Umbilical cord (tissue), 2 donors: ENCODE data around the gene ZNF532. TPM values are rescaled to one million over a fixed set of nuclear protein-coding genes. Genes with fewer than 3 reads are reported as not detected.
"Not testable (repeated sequence)": the region's sequence is repeated elsewhere in the genome, so short reads cannot be mapped to it uniquely, and the experiment has no call there.

Experiments used
- DNase-seq: peaks from one replicate; pipeline ENCODE4 v3.0.0-alpha.2; 2015; ENCODE audit warnings: low spot score
- total RNA-seq: library from RNA; depleted of rRNA; stranded (reverse); fragments of >200 nt; gene quantifications from one replicate; pipeline ENCODE4 v1.2.3, GENCODE V29; 2014; ENCODE audit warnings: low replicate concordance; ENCODE audit not compliant: insufficient read depth

The ZNF532 gene
- 116 TPM for total RNA-seq

GRCh38 chr18:58864146-58865032 is at the start of gene ZNF532:
Gene ZNF532, plus strand, starts transcription at chr18:58864877. CDS start in a region left out here.
- peak; percentile 81 for DNase-seq

GRCh38 chr18:58819051-58819450 is 45.6 kb upstream of the ZNF532 start:
- peak; percentile 20 for DNase-seq

GRCh38 chr18:58820251-58820650 is 44.4 kb upstream of the ZNF532 start:
- no peak for DNase-seq

GRCh38 chr18:58822944-58823343 is 41.7 kb upstream of the ZNF532 start:
- DNase-seq = no peak

- no peak for DNase-seq
These were observed 41.3 kb upstream of the ZNF532 start for GRCh38 chr18:58823412-58823811.

- DNase-seq = not testable (repeated sequence)
These were observed 37.8 kb upstream of the ZNF532 start for GRCh38 chr18:58826926-58827325.

- DNase-seq = no peak
These were observed 37.2 kb upstream of the ZNF532 start for GRCh38 chr18:58827428-58827827.

- no peak for DNase-seq
These were observed 36.8 kb upstream of the ZNF532 start for GRCh38 chr18:58827886-58828285.

- DNase-seq = no peak
These were observed 36.1 kb upstream of the ZNF532 start for GRCh38 chr18:58828399-58829121.

- no peak for DNase-seq
These were observed 35.4 kb upstream of the ZNF532 start for GRCh38 chr18:58829263-58829662.

GRCh38 chr18:58829886-58830285 is 34.8 kb upstream of the ZNF532 start:
- not testable (repeated sequence) for DNase-seq

- DNase-seq = peak; percentile 48
These were observed 33.1 kb upstream of the ZNF532 start for GRCh38 chr18:58831606-58832005.

GRCh38 chr18:58838165-58838860 is 26.4 kb upstream of the ZNF532 start:
- no peak for DNase-seq

- DNase-seq = no peak
These were observed 25.7 kb upstream of the ZNF532 start for GRCh38 chr18:58838946-58839345.

GRCh38 chr18:58842978-58843687 is 21.5 kb upstream of the ZNF532 start:
- no peak for DNase-seq

- no peak for DNase-seq
These were observed 21.0 kb upstream of the ZNF532 start for GRCh38 chr18:58843688-58844035.

- DNase-seq = no peak
These were observed 19.8 kb upstream of the ZNF532 start for GRCh38 chr18:58844871-58845270.

- DNase-seq = no peak
These were observed 18.6 kb upstream of the ZNF532 start for GRCh38 chr18:58845928-58846724.

GRCh38 chr18:58847383-58848071 is 17.1 kb upstream of the ZNF532 start:
- no peak for DNase-seq

GRCh38 chr18:58848685-58849084 is 16.0 kb upstream of the ZNF532 start:
- DNase-seq = no peak
